HEK293 (cell line): ENCODE data around the gene PLK3.

Experiments used
- CTCF ChIA-PET: fragments of 350-600 bp; formaldehyde crosslinking; extraction: SDS; loops from one replicate; lab custom pipeline; 2021; ENCODE audit warnings: antibody characterized with exemption; lab: Yijun Ruan, JAX
- POLR2A ChIA-PET: fragments of 300-600 bp; formaldehyde crosslinking; extraction: SDS; loops from one replicate; lab custom pipeline; 2020; ENCODE audit warnings: antibody characterized with exemption, inconsistent platforms; lab: Yijun Ruan, JAX
- H3K27ac ChIP-seq: fragments of 200-500 bp; sonication (Bioruptor generic); 2 replicates; pipeline ENCODE4 v1.5.1; 2014; ENCODE audit warnings: low read depth, low read length, control low read depth, inconsistent platforms; ENCODE audit errors: extremely low read depth
- H3K36me3 ChIP-seq, 2 experiments: fragments of 200-500 bp in 1 of 2; sonication (Bioruptor generic) in 1 of 2; 1 replicate in 1 of 2; 2 replicates in 1 of 2; pipeline ENCODE4 v1.5.1; 2014 to 2017; ENCODE audit warnings: inconsistent platforms in 2 of 2, low read length in 2 of 2; ENCODE audit not compliant: control insufficient read depth in 2 of 2, insufficient read depth in 1 of 2
- H3K4me1 ChIP-seq: fragments of 200-500 bp; sonication (Bioruptor generic); 2 replicates; pipeline ENCODE4 v1.5.1; 2014; ENCODE audit warnings: mild to moderate bottlenecking, low read length, inconsistent platforms; ENCODE audit not compliant: control insufficient read depth, insufficient read depth
- H3K4me3 ChIP-seq: 2 replicates; pipeline ENCODE4 v1.5.1; 2011; ENCODE audit warnings: low read depth, mild to moderate bottlenecking, control low read depth, low read length, moderate library complexity
- H3K9me3 ChIP-seq: fragments of 200-500 bp; sonication (Bioruptor generic); 2 replicates; pipeline ENCODE4 v1.5.1; 2014; ENCODE audit warnings: low read depth, low read length, inconsistent platforms; ENCODE audit not compliant: control insufficient read depth, insufficient read depth
- GFI1B ChIP-seq: fragments of 450-650 bp; formaldehyde crosslinking; IDR thresholded peaks from 2 replicates; pipeline ENCODE4 v1.5.1; 2016; ENCODE audit warnings: missing biosample characterization, missing genetic modification characterization
- GLIS1 ChIP-seq: fragments of 450-650 bp; formaldehyde crosslinking; IDR thresholded peaks from 2 replicates; pipeline ENCODE4 v1.5.1; 2016; ENCODE audit warnings: missing biosample characterization, missing genetic modification characterization
- KLF16 ChIP-seq: fragments of 450-650 bp; formaldehyde crosslinking; IDR thresholded peaks from 2 replicates; pipeline ENCODE4 v1.5.1; 2017; ENCODE audit warnings: missing biosample characterization, missing genetic modification characterization
- PATZ1 ChIP-seq: fragments of 450-650 bp; formaldehyde crosslinking; IDR thresholded peaks from 2 replicates; pipeline ENCODE4 v1.5.1; 2016; ENCODE audit warnings: missing biosample characterization, missing genetic modification characterization
- PRDM1 ChIP-seq: fragments of 450-650 bp; formaldehyde crosslinking; IDR thresholded peaks from 2 replicates; pipeline ENCODE4; 2016; ENCODE audit warnings: missing biosample characterization, missing genetic modification characterization
- SALL2 ChIP-seq: fragments of 450-650 bp; formaldehyde crosslinking; IDR thresholded peaks from 2 replicates; pipeline ENCODE4 v1.5.0; 2017; ENCODE audit warnings: missing biosample characterization, mild to moderate bottlenecking, missing genetic modification characterization, borderline replicate concordance
- ZBTB20 ChIP-seq: fragments of 450-650 bp; formaldehyde crosslinking; IDR thresholded peaks from 2 replicates; pipeline ENCODE4 v1.5.1; 2016; ENCODE audit warnings: missing biosample characterization, missing genetic modification characterization
- ZBTB26 ChIP-seq: fragments of 450-650 bp; formaldehyde crosslinking; optimal IDR thresholded peaks from 2 replicates; pipeline ENCODE3; 2016; ENCODE audit warnings: missing biosample characterization, mild to moderate bottlenecking, missing genetic modification characterization
- ZBTB44 ChIP-seq: fragments of 450-650 bp; IDR thresholded peaks from 2 replicates; pipeline ENCODE4 v1.5.1; 2018; ENCODE audit warnings: missing biosample characterization, mild to moderate bottlenecking, missing genetic modification characterization
- ZFHX2 ChIP-seq: fragments of 450-650 bp; formaldehyde crosslinking; conservative IDR thresholded peaks from 2 replicates; pipeline ENCODE4 v1.5.1; 2016; ENCODE audit warnings: missing biosample characterization, missing genetic modification characterization
- ZFP37 ChIP-seq: fragments of 450-650 bp; formaldehyde crosslinking; IDR thresholded peaks from 2 replicates; pipeline ENCODE4 v1.5.1; 2016; ENCODE audit warnings: missing biosample characterization, missing genetic modification characterization
- ZNF112 ChIP-seq: fragments of 450-650 bp; formaldehyde crosslinking; IDR thresholded peaks from 2 replicates; pipeline ENCODE4 v1.5.0; 2017; ENCODE audit warnings: missing biosample characterization, missing genetic modification characterization
- ZNF2 ChIP-seq: fragments of 450-650 bp; formaldehyde crosslinking; IDR thresholded peaks from 2 replicates; pipeline ENCODE4 v1.5.1; 2016; ENCODE audit warnings: missing biosample characterization, missing genetic modification characterization
- ZNF266 ChIP-seq: fragments of 450-650 bp; formaldehyde crosslinking; IDR thresholded peaks from 2 replicates; pipeline ENCODE4 v1.5.1; 2016; ENCODE audit warnings: missing biosample characterization, missing genetic modification characterization, low read depth
- ZNF350 ChIP-seq: fragments of 450-650 bp; formaldehyde crosslinking; IDR thresholded peaks from 2 replicates; pipeline ENCODE4 v1.5.0; 2017; ENCODE audit warnings: missing biosample characterization, mild to moderate bottlenecking, missing genetic modification characterization
- ZNF48 ChIP-seq: fragments of 450-650 bp; formaldehyde crosslinking; IDR thresholded peaks from 2 replicates; pipeline ENCODE4 v1.5.1; 2016; ENCODE audit warnings: missing biosample characterization, missing genetic modification characterization
- ZNF521 ChIP-seq: fragments of 450-650 bp; formaldehyde crosslinking; IDR thresholded peaks from 2 replicates; pipeline ENCODE4 v1.5.1; 2017; ENCODE audit warnings: missing biosample characterization, mild to moderate bottlenecking, missing genetic modification characterization
- ZNF544 ChIP-seq: fragments of 450-650 bp; formaldehyde crosslinking; IDR thresholded peaks from 2 replicates; pipeline ENCODE4 v1.5.0; 2017; ENCODE audit warnings: missing biosample characterization, missing genetic modification characterization
- ZNF660 ChIP-seq: fragments of 450-650 bp; IDR thresholded peaks from 2 replicates; pipeline ENCODE4 v1.5.1; 2018; ENCODE audit warnings: missing biosample characterization, mild to moderate bottlenecking, missing genetic modification characterization
- ZNF768 ChIP-seq: fragments of 450-650 bp; formaldehyde crosslinking; IDR thresholded peaks from 2 replicates; pipeline ENCODE4 v1.5.1; 2018; ENCODE audit warnings: missing biosample characterization, mild to moderate bottlenecking, missing genetic modification characterization
- TF ChIP-seq, protein P1 (sequence below): fragments of 450-650 bp; formaldehyde crosslinking; IDR thresholded peaks from 2 replicates; pipeline ENCODE4 v1.5.1; 2016; ENCODE audit warnings: missing biosample characterization, missing genetic modification characterization
- TF ChIP-seq, protein P2 (sequence below): fragments of 450-650 bp; formaldehyde crosslinking; IDR thresholded peaks from 2 replicates; pipeline ENCODE4 v1.5.1; 2016; ENCODE audit warnings: missing biosample characterization, missing genetic modification characterization
- TF ChIP-seq, protein P3 (sequence below): fragments of 450-650 bp; formaldehyde crosslinking; IDR thresholded peaks from 2 replicates; pipeline ENCODE4 v1.5.1; 2016; ENCODE audit warnings: missing biosample characterization, missing genetic modification characterization

PLK3 gene

GRCh38 chr1:44820328-44821239, 20.4 kb downstream of the PLK3 start (continued):
- TF ChIP-seq ZFHX2 (tag by site-specific recombination) (peak; percentile 52), KLF16 (peak; percentile 12; the same call in 1 of the 2 replicates), ZBTB20 (tag by site-specific recombination) (0 out of 2 replicates have a peak, but pooled peaks have one; percentile 5), ZBTB26 (tag by site-specific recombination) (peak; percentile 38), ZNF2 (peak; percentile 4; the same call in 1 of the 2 replicates)
- TF ChIP-seq, protein P1, sequence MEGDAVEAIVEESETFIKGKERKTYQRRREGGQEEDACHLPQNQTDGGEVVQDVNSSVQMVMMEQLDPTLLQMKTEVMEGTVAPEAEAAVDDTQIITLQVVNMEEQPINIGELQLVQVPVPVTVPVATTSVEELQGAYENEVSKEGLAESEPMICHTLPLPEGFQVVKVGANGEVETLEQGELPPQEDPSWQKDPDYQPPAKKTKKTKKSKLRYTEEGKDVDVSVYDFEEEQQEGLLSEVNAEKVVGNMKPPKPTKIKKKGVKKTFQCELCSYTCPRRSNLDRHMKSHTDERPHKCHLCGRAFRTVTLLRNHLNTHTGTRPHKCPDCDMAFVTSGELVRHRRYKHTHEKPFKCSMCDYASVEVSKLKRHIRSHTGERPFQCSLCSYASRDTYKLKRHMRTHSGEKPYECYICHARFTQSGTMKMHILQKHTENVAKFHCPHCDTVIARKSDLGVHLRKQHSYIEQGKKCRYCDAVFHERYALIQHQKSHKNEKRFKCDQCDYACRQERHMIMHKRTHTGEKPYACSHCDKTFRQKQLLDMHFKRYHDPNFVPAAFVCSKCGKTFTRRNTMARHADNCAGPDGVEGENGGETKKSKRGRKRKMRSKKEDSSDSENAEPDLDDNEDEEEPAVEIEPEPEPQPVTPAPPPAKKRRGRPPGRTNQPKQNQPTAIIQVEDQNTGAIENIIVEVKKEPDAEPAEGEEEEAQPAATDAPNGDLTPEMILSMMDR: 0 out of 2 replicates have a peak, but pooled peaks have one; percentile 10
- TF ChIP-seq, all 188 proteins: peak for 15

DNA sequence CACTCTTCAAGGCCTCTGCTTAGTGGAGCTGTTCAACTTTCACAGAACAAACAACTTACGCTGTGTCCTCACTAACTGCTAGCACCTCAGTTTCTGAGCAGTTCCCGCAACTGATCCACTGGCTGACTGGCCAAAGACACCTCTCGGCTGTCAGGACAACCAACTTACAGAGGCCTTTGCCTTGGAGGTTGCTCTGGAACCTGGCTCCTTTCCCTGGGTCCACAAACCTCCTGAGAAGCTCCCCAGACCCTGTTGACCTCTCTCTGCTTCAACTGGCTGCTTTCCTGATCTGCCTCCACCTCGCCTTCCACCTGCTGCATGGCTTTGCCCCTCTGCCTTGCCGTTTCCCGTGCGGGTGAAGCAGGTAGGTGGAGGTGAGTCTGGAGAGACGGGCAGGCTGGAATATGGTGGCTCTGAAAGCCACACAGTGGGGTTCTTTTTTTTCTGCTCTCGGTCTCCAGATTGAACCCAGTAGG, 21.1 kb downstream of the PLK3 start:
- H3K4me1 ChIP-seq: no peaks in the 10 kb centered on the region
- CTCF ChIA-PET: interaction anchor here (0.5 to 3.2 kb wide), 7 partner anchors 12 to 478 kb away, joined by 3 to 13 read pairs (median 4); partner anchors contain the start of genes HECTD3 and UROD
- H3K4me3 ChIP-seq: no peak overlapping the region
- no peaks in the 10 kb centered on the region for H3K9me3 ChIP-seq
- no peak for TF ChIP-seq ZNF544
- TF ChIP-seq ZNF48 (tag by site-specific recombination): no peak
- no peak for TF ChIP-seq ZFP37 (tag by site-specific recombination)
- no peak for TF ChIP-seq ZNF768 (tag by site-specific recombination)
- no peak for TF ChIP-seq GFI1B (tag by site-specific recombination)
- TF ChIP-seq ZNF112 (tag by site-specific recombination): no peak
- no peak for TF ChIP-seq SALL2 (tag by site-specific recombination)
- TF ChIP-seq ZNF521: no peak
- no peak for TF ChIP-seq GLIS1
- no peak for TF ChIP-seq ZBTB44 (tag by site-specific recombination)
- TF ChIP-seq PATZ1 (tag by site-specific recombination): no peak
- TF ChIP-seq ZNF350 (tag by site-specific recombination): no peak
- TF ChIP-seq ZNF266: no peak
- TF ChIP-seq PRDM1 (tag by site-specific recombination): no peak
- TF ChIP-seq ZNF660 (tag by site-specific recombination): no peak
- TF ChIP-seq, protein P2, sequence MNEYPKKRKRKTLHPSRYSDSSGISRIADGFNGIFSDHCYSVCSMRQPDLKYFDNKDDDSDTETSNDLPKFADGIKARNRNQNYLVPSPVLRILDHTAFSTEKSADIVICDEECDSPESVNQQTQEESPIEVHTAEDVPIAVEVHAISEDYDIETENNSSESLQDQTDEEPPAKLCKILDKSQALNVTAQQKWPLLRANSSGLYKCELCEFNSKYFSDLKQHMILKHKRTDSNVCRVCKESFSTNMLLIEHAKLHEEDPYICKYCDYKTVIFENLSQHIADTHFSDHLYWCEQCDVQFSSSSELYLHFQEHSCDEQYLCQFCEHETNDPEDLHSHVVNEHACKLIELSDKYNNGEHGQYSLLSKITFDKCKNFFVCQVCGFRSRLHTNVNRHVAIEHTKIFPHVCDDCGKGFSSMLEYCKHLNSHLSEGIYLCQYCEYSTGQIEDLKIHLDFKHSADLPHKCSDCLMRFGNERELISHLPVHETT: no peak
- TF ChIP-seq, protein P3, sequence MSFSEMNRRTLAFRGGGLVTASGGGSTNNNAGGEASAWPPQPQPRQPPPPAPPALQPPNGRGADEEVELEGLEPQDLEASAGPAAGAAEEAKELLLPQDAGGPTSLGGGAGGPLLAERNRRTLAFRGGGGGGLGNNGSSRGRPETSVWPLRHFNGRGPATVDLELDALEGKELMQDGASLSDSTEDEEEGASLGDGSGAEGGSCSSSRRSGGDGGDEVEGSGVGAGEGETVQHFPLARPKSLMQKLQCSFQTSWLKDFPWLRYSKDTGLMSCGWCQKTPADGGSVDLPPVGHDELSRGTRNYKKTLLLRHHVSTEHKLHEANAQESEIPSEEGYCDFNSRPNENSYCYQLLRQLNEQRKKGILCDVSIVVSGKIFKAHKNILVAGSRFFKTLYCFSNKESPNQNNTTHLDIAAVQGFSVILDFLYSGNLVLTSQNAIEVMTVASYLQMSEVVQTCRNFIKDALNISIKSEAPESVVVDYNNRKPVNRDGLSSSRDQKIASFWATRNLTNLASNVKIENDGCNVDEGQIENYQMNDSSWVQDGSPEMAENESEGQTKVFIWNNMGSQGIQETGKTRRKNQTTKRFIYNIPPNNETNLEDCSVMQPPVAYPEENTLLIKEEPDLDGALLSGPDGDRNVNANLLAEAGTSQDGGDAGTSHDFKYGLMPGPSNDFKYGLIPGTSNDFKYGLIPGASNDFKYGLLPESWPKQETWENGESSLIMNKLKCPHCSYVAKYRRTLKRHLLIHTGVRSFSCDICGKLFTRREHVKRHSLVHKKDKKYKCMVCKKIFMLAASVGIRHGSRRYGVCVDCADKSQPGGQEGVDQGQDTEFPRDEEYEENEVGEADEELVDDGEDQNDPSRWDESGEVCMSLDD (tag by site-specific recombination): no peak
- TF ChIP-seq, all 188 proteins: peak for 0
- POLR2A ChIA-PET: interaction anchor here (0.6 to 6.1 kb wide), 9 partner anchors 10 to 482 kb away, joined by 3 to 84 read pairs (median 9); partner anchors contain the start of genes BTBD19, DYNLT4, PLK3 and PTCH2
- H3K36me3 ChIP-seq: peaks cover 0 to 3% of the 10 kb centered on the region in 2 experiments; a peak in 1 of 3 replicates
- no peak overlapping the region for H3K27ac ChIP-seq
